Stomach smooth muscle (tissue), 2 donors: ENCODE results near the gene RAP1GAP2.
"Not testable (repeated sequence)": the region's sequence is repeated elsewhere in the genome, so short reads cannot be mapped to it uniquely, and the experiment has no call there.

Experiments
- H3K27ac ChIP-seq: one replicate; pipeline ENCODE4 v1.7.0; 2013; ENCODE audit warnings: mild to moderate bottlenecking, low read length, inconsistent platforms
- H3K27me3 ChIP-seq, 2 donors: one replicate each; pipeline ENCODE4 v1.7.0; 2013; ENCODE audit warnings: low read length in 2 of 2; ENCODE audit not compliant: insufficient read depth in 2 of 2, control insufficient read depth in 1 of 2
- H3K36me3 ChIP-seq, 2 donors: one replicate each; pipeline ENCODE4 v1.7.0; 2013; ENCODE audit warnings: low read length in 2 of 2; ENCODE audit not compliant: control insufficient read depth in 2 of 2, insufficient read depth in 2 of 2
- H3K4me1 ChIP-seq: one replicate; pipeline ENCODE4 v1.7.0; 2013; ENCODE audit warnings: low read length; ENCODE audit not compliant: control insufficient read depth, insufficient read depth
- H3K4me3 ChIP-seq, 2 donors: one replicate each; pipeline ENCODE4 v1.7.0; 2013; ENCODE audit warnings: low read length in 2 of 2
- H3K9ac ChIP-seq, 2 donors: one replicate each; pipeline ENCODE4 v1.7.0; 2013; ENCODE audit warnings: low read length in 2 of 2, mild to moderate bottlenecking in 1 of 2
- H3K9me3 ChIP-seq, 2 donors: one replicate each; pipeline ENCODE4 v1.7.0; 2013; ENCODE audit warnings: low read length in 2 of 2; ENCODE audit not compliant: control insufficient read depth in 2 of 2
- donor health status: healthy.
- donor health status: Pancreatic carcinoma.

Gene RAP1GAP2

DNA sequence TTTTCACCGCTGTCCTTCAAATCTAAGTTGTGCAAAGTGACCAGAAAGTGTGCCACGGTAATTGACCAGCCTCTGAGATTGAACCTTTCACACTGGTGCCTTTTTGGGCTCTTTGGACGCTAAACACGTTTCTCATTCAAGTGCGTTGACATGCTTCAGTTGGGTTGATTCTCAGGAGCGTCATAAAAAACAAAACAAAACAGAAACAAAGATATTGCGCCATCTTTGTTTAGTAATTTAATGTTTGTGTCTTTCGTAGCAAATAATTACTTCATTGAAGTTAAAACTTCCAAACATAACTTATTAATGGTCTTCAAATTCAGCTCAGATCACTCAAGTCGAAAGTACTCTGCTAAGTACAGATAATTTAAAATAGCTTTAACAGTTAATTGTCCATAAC is 187.0 kb downstream of the RAP1GAP2 start:
- Histone ChIP-seq H3K4me3 (peak overlapping the region in 1 of 2 donors; percentile 40), H3K9ac (no peak overlapping the region), H3K27me3 (no peaks in the 10 kb centered on the region), H3K27ac (peak overlapping the region; percentile 74), H3K4me1 (peaks cover 15% of the 10 kb centered on the region), H3K36me3 (peaks cover 6 to 12% of the 10 kb centered on the region in 2 donors), H3K9me3 (no peaks in the 10 kb centered on the region)

DNA sequence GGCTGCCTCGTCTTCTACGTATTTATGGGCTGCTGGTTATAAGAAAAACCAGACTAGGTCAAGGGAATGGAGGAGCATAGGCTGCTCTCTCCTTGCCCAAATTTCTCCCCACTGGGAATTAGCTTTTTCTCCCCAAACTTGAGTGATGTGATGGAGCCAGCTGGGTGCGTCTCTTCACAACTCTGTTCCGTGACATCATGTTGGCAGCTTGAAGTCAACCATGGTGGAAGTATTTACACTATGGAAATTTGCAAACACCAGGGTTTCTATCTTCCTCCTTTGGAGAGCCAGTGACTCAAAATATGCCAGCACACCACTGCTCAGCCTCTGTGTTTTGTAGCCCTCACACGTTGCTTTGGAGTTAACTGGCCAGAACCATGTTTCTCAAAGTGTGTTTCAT is 189.1 kb downstream of the RAP1GAP2 start:
- no peak overlapping the region for H3K4me3 ChIP-seq
- no peak overlapping the region for H3K27ac ChIP-seq
- H3K4me1 ChIP-seq = peaks cover 15% of the 10 kb centered on the region
- no peaks in the 10 kb centered on the region for H3K9me3 ChIP-seq
- H3K9ac ChIP-seq = no peak overlapping the region
- H3K27me3 ChIP-seq = no peaks in the 10 kb centered on the region
- H3K36me3 ChIP-seq = peaks cover 6 to 10% of the 10 kb centered on the region in 2 donors

- Histone ChIP-seq H3K9me3 (no peaks in the 10 kb centered on the region), H3K36me3 (peaks cover 3 to 7% of the 10 kb centered on the region in 2 donors), H3K27me3 (no peaks in the 10 kb centered on the region), H3K4me3 (no peak overlapping the region), H3K27ac (no peak overlapping the region), H3K9ac (no peak overlapping the region), H3K4me1 (peaks cover 12% of the 10 kb centered on the region)
Observed at GRCh38 chr17:2986925-2987324, 190.7 kb downstream of the RAP1GAP2 start.

DNA sequence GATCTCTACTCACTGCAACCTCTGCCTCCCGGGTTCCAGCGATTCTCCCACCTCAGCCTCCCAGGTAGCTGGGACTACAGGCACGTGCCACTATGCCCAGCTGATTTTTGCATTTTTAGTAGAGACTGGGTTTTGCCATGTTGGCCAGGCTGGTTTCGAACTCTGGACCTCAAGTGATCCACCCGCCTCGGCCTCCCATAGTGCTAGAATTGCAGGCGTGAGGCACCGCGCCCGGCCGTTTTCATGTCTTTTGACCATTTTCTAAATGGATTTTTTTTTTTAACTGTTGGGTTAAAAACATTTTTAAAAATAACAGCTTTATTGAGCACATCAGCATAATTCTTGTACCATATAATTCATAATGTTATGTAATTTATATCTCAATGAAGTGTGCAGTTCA is 193.2 kb downstream of the RAP1GAP2 start:
- not testable (repeated sequence) for H3K36me3 ChIP-seq, H3K4me3 ChIP-seq, H3K27me3 ChIP-seq, H3K9me3 ChIP-seq, H3K27ac ChIP-seq, H3K4me1 ChIP-seq, H3K9ac ChIP-seq

DNA sequence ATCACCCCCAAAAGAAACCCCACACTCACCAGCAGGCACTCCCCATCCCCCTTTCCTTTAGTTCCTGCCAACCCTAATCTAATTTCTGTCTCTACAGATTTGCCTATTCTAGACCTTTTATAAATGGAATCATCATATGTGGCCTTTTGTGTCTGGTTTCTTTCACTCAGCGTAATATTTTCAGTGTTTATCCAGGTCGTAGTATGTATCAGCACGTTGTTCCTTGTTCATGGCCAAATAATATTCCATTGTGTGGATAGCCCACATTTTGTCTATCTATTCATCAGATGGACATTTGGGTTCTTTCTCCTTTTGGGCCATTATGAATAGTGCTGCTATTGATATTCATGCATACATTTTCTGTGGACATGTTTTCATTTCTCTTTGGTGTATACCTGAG is 193.6 kb downstream of the RAP1GAP2 start:
- no peaks in the 10 kb centered on the region for H3K27me3 ChIP-seq
- H3K4me3 ChIP-seq = no peak overlapping the region
- no peaks in the 10 kb centered on the region for H3K9me3 ChIP-seq
- peaks cover 3 to 7% of the 10 kb centered on the region in 2 donors for H3K36me3 ChIP-seq
- H3K4me1 ChIP-seq = no peaks in the 10 kb centered on the region
- no peak overlapping the region for H3K27ac ChIP-seq
- no peak overlapping the region for H3K9ac ChIP-seq

DNA sequence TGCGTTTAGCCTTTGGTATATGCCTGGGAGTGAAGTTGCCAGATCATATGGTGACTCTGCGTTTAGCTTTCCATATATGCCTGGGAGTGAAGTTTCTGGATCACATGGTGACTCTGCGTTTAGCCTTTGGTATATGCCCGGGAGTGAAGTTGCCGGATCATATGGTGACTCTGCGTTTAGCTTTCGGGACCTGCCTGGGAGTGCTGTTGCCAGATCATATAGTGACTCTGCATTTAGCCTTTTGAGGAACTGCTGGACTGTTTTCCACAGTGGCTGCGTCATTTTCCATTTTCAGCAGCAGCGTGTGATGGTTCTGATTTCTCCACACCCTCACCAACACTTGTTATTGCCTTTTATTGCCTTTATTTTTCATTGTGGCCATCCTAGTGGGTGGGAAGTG is 194.2 kb downstream of the RAP1GAP2 start:
- Histone ChIP-seq H3K4me3 (no peak overlapping the region), H3K4me1 (peaks cover under 1% of the 10 kb centered on the region), H3K36me3 (peaks cover under 1 to 5% of the 10 kb centered on the region in 2 donors)

DNA sequence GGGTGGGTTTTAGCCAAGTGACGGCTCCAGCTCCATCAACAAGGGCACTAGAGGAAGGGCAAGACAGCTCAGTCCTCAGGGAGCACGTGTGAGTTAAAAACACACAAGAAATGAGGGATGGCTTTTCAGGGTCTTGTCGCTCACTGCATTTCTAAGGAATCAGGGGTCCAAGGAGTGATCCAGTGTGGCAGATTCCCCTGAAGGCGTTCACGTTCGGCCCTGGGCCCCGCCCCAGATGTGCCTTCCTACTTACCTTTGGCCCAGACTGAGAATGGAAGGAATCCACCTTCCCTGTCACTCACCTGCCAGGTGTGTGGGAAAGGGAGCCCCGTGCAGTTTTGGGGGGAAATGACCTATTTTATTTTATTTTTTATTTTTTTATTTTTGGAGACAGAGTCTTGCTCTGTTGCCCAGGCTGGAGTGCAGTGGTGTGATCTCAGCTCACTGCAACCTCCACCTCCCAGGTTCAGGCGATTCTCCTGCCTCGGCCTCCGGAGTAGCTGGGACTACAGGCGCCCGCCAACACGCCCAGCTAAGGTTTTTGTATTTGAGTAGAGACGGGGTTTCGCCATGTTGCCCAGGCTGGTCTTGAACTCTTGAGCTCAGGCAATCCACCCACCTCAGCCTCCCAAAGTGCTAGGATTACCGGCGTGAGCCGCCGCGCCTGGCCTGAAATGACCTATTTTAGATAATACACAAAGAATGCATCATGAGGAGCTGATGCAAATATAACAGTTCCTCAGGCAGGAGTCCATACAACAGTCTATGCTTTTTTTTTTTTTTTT is 195.3 kb downstream of the RAP1GAP2 start:
- H3K27ac ChIP-seq, H3K27me3 ChIP-seq, H3K4me3 ChIP-seq, H3K9me3 ChIP-seq, H3K9ac ChIP-seq, H3K36me3 ChIP-seq: not testable (repeated sequence)
- H3K4me1 ChIP-seq = peaks cover 12% of the 10 kb centered on the region

More for the DNA sequence above, 194.2 kb downstream of the RAP1GAP2 start:
- Histone ChIP-seq H3K27ac (no peak overlapping the region), H3K27me3 (no peaks in the 10 kb centered on the region), H3K9ac (no peak overlapping the region), H3K9me3 (no peaks in the 10 kb centered on the region)

DNA sequence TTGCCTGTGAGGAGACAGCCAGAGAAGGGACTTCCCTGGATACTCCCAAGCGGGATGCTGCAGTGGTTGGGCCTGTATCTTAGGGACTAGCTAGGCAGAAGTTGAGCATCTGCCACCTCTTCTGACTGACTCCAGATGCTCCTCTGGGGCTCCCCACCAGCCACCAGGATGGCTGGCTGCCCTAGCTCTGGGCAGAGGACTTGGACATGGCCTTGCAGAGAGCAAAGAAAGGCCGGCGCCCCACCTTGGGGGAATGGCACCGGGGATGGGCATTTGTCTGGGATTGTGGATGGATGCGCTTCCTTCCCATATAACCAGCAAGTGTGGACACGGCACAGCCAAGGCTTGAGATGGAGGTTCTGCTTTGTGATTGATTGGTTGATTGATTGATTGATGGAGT is 198.2 kb downstream of the RAP1GAP2 start:
- H3K36me3 ChIP-seq = no peaks in the 10 kb centered on the region
- H3K27me3 ChIP-seq = no peaks in the 10 kb centered on the region
- H3K4me3 ChIP-seq = no peak overlapping the region
- H3K9ac ChIP-seq = no peak overlapping the region
- H3K9me3 ChIP-seq = no peaks in the 10 kb centered on the region
- no peak overlapping the region for H3K27ac ChIP-seq
- peaks cover 19% of the 10 kb centered on the region for H3K4me1 ChIP-seq

GRCh38 chr17:2995377-2995776 is 199.1 kb downstream of the RAP1GAP2 start:
- Histone ChIP-seq H3K36me3 (no peaks in the 10 kb centered on the region), H3K27me3 (no peaks in the 10 kb centered on the region), H3K9me3 (no peaks in the 10 kb centered on the region), H3K4me3 (no peak overlapping the region), H3K9ac (no peak overlapping the region), H3K4me1 (peaks cover 19% of the 10 kb centered on the region), H3K27ac (peak overlapping the region; percentile 80)

DNA sequence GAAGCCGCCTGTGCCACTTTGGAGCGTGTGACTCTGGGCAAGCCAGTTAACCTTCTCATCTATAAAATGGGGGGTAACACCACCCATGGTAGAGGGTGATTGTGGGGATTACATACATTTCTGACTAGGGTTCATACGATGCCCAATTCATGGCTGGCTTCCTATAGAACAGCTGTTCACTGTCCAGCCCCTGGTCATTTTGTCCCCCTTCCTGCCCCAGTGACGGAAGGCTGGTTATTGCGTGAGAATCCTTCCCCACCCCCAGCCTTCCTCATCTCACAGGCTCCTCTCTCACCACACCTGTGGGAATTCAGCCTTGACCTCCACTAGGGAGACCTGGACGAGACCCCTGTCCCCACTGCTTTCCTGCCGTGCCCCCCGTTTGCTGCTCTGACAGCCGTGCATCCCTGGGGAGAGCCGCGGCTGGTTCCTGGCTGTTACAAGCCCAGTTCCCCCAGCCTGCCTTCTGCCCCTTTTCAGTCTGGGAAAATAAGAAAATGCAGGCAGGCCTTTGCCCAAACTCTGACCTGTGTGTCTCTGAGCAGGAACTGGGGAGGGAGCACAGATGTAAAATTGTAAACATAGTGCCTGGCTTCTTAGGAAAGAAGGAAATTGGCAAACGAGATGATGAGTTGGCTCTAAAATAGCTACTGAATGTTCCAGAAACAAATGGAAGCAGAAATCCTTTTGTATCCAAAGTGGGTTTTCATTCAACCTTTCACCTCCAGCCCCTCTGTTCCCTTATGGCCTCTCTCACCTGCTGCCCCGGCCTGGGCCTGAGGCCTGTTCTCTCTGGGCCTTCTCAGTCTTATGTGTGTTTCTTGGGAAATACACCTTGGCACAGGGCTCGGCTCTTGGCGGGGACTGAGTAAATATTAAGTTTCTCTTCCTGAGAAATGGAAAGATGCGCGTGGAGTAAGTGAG is 199.9 kb downstream of the RAP1GAP2 start:
- H3K4me1 ChIP-seq = peaks cover 19% of the 10 kb centered on the region
- H3K27ac ChIP-seq = peak overlapping the region; percentile 80
- H3K36me3 ChIP-seq = no peaks in the 10 kb centered on the region
- no peak overlapping the region for H3K4me3 ChIP-seq
- no peaks in the 10 kb centered on the region for H3K27me3 ChIP-seq
- H3K9me3 ChIP-seq = no peaks in the 10 kb centered on the region
- H3K9ac ChIP-seq = peak overlapping the region in 1 of 2 donors; percentile 14
